Loucy (cell line): Measurements from ENCODE around the gene P2RX3.

ENCODE experiments used
- H2AFZ ChIP-seq: fragments of 200-600 bp; sonication (generic); 2 replicates; pipeline ENCODE4 v1.6.0; 2016; ENCODE audit warnings: antibody characterized with exemption, mild to moderate bottlenecking, low read length, moderate library complexity
- H3F3A ChIP-seq: fragments of 200-600 bp; 2 replicates; pipeline ENCODE4 v1.6.0; 2016; ENCODE audit warnings: antibody characterized with exemption, low read depth, mild to moderate bottlenecking
- H3K27me3 ChIP-seq: fragments of 200-600 bp; sonication (generic); 2 replicates; pipeline ENCODE4 v1.6.1; 2014; ENCODE audit warnings: low read length, mild to moderate bottlenecking; ENCODE audit not compliant: insufficient read depth, poor library complexity, severe bottlenecking
- H3K36me3 ChIP-seq: fragments of 200-600 bp; sonication (generic); 2 replicates; pipeline ENCODE4 v1.6.1; 2016; ENCODE audit warnings: low read length; ENCODE audit not compliant: insufficient read depth
- H3K4me1 ChIP-seq: fragments of 200-600 bp; sonication (generic); 2 replicates; pipeline ENCODE4 v1.5.1; 2014; ENCODE audit warnings: low read length, mild to moderate bottlenecking; ENCODE audit not compliant: insufficient read depth, poor library complexity, severe bottlenecking
- H3K4me2 ChIP-seq: fragments of 200-600 bp; sonication (generic); 2 replicates; pipeline ENCODE4 v1.6.0; 2014; ENCODE audit warnings: antibody characterized with exemption, low read length, low read depth, mild to moderate bottlenecking; ENCODE audit not compliant: poor library complexity, severe bottlenecking
- H3K4me3 ChIP-seq: fragments of 200-600 bp; sonication (generic); 2 replicates; pipeline ENCODE4 v1.5.1; 2014; ENCODE audit warnings: low read length, mild to moderate bottlenecking, mixed read lengths; ENCODE audit not compliant: poor library complexity, severe bottlenecking
- H3K79me2 ChIP-seq: fragments of 200-600 bp; sonication (generic); 2 replicates; pipeline ENCODE4 v1.6.1; 2014; ENCODE audit warnings: low read length; ENCODE audit not compliant: insufficient read depth
- H3K9ac ChIP-seq: fragments of 200-600 bp; sonication (generic); 2 replicates; pipeline ENCODE4 v1.6.0; 2014; ENCODE audit warnings: mild to moderate bottlenecking, low read depth, low read length, moderate library complexity; ENCODE audit not compliant: poor library complexity, severe bottlenecking
- H3K9me2 ChIP-seq: fragments of 200-600 bp; sonication (generic); replicated peaks from 2 replicates; pipeline ENCODE4 v1.6.1; 2016; ENCODE audit warnings: low read depth, low read length, mixed read lengths
- H3K9me3 ChIP-seq: fragments of 200-600 bp; sonication (generic); 2 replicates; pipeline ENCODE4 v1.6.1; 2014; ENCODE audit warnings: mild to moderate bottlenecking, antibody characterized with exemption, low read length, low read depth; ENCODE audit not compliant: insufficient read depth
- H4K20me1 ChIP-seq: fragments of 200-600 bp; sonication (generic); 2 replicates; pipeline ENCODE4 v1.6.0; 2014; ENCODE audit warnings: antibody characterized with exemption, low read length, mild to moderate bottlenecking; ENCODE audit not compliant: insufficient read depth, poor library complexity, severe bottlenecking
- EZH2phosphoT487 ChIP-seq: fragments of 200-600 bp; IDR thresholded peaks from 2 replicates; pipeline ENCODE4 v1.6.1; 2018; ENCODE audit warnings: antibody characterized with exemption, mild to moderate bottlenecking, moderate library complexity, borderline replicate concordance
- TF ChIP-seq, protein P1 (sequence below): fragments of 200-600 bp; sonication (generic); conservative IDR thresholded peaks from 2 replicates; pipeline ENCODE4 v1.5.1; 2014; ENCODE audit warnings: mild to moderate bottlenecking, antibody characterized with exemption, low read length

The P2RX3 gene

DNA sequence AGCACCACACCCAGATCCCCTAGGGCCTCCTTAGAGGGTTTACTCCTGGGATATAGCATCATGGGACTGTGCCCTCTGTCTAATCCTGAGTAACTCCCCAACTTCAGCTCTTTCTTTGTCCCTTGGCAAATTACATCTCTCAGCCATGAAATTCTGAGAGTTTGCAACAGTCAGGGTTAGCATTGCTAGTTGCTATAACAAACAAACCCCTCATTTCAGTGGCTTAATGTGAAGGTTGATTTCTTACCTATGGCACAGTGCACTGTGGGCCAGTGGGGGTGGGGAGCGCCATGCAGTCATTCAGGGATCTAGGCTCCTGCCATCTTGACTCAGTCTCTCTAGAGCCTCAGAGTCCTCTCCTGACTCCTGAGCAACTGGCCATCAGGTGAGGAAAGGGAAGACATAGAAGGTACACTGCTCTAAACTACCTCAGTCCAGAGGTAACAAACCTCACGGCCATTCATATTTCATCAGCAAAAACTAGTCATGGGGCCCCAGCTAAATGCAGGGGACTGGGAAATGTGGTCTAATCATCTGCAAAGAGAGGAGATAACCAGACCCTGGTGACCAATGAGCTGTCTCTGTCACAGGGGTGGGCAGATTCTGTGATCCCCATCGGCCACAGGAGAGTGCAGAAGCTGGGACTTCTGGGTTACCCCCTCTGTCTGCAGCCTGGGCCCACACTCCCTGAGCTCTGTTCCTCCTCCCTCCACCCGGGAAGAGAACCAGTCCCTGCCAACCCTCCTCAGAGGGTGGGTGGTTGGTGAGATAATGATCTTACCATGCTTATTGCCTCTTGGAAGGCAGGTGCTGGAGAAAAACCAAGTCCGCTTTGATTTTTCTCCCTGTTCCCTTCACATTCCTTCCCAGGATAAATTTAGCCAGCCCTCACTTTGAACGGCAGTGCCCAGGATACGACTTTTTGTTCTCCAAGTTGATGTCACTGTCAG, 25.3 kb downstream of the P2RX3 start:
- H3F3A ChIP-seq, result no peaks in the 10 kb centered on the region
- no peak overlapping the region for H2AFZ ChIP-seq
- H4K20me1 ChIP-seq, result no peaks in the 10 kb centered on the region
- no peaks in the 10 kb centered on the region for H3K27me3 ChIP-seq
- no peaks in the 10 kb centered on the region for H3K9me2 ChIP-seq
- H3K36me3 ChIP-seq, result no peaks in the 10 kb centered on the region
- TF ChIP-seq EZH2phosphoT487, result no peak
- TF ChIP-seq, protein P1, sequence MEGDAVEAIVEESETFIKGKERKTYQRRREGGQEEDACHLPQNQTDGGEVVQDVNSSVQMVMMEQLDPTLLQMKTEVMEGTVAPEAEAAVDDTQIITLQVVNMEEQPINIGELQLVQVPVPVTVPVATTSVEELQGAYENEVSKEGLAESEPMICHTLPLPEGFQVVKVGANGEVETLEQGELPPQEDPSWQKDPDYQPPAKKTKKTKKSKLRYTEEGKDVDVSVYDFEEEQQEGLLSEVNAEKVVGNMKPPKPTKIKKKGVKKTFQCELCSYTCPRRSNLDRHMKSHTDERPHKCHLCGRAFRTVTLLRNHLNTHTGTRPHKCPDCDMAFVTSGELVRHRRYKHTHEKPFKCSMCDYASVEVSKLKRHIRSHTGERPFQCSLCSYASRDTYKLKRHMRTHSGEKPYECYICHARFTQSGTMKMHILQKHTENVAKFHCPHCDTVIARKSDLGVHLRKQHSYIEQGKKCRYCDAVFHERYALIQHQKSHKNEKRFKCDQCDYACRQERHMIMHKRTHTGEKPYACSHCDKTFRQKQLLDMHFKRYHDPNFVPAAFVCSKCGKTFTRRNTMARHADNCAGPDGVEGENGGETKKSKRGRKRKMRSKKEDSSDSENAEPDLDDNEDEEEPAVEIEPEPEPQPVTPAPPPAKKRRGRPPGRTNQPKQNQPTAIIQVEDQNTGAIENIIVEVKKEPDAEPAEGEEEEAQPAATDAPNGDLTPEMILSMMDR, result no peak
- H3K4me2 ChIP-seq, result no peak overlapping the region
- H3K79me2 ChIP-seq, result no peaks in the 10 kb centered on the region
- no peak overlapping the region for H3K9ac ChIP-seq
- H3K9me3 ChIP-seq, result no peaks in the 10 kb centered on the region
- H3K4me1 ChIP-seq, result no peaks in the 10 kb centered on the region
- H3K4me3 ChIP-seq, result no peak overlapping the region

DNA sequence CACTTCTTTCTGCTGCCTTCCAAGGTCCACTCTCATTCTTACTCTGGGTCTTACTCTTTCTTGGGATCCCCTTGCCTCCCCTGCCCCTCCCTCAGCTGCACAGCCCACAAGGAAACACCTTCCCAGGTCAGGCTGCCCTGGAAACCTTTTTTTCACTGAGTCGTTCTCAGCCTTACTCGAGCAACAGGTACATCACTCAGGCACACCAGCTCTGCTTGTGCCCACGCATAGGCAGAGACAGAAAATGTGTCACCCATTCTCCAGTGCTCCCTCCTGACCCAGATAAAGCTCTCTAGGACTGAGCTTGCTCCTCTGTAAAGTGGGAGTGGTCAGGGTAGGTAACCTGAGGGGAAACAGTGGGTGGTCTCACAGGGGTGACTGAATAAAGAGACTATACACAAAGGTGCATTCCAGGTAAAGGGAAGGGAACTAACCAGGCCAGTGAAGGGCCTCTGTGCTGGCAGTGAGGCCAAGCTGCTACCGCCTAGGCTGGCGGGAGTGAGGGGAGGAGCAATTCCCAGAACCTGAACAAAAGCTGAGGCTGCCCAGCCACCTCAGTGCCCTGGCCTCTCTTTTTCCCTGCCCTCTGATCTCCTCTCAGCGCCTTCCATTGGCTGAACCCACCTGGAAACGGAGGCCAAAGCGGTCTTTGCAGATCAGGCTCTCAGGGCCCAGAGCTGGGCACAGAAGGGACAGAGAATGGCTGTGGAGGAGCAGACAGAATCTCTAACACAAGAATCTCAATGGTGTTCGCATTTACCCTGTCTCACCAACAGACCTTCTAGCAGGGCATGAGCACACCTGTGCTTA, 26.9 kb downstream of the P2RX3 start:
- no peak overlapping the region for H3K9ac ChIP-seq
- no peaks in the 10 kb centered on the region for H3K4me1 ChIP-seq
- no peaks in the 10 kb centered on the region for H3F3A ChIP-seq
- no peaks in the 10 kb centered on the region for H4K20me1 ChIP-seq
- no peaks in the 10 kb centered on the region for H3K27me3 ChIP-seq
- no peaks in the 10 kb centered on the region for H3K9me3 ChIP-seq
- TF ChIP-seq, protein P1, result no peak
- no peak for TF ChIP-seq EZH2phosphoT487
- no peaks in the 10 kb centered on the region for H3K9me2 ChIP-seq
- no peak overlapping the region for H3K4me2 ChIP-seq
- H3K4me3 ChIP-seq, result no peak overlapping the region
- H3K79me2 ChIP-seq, result no peaks in the 10 kb centered on the region
- H2AFZ ChIP-seq, result no peak overlapping the region
- H3K36me3 ChIP-seq, result no peaks in the 10 kb centered on the region

DNA sequence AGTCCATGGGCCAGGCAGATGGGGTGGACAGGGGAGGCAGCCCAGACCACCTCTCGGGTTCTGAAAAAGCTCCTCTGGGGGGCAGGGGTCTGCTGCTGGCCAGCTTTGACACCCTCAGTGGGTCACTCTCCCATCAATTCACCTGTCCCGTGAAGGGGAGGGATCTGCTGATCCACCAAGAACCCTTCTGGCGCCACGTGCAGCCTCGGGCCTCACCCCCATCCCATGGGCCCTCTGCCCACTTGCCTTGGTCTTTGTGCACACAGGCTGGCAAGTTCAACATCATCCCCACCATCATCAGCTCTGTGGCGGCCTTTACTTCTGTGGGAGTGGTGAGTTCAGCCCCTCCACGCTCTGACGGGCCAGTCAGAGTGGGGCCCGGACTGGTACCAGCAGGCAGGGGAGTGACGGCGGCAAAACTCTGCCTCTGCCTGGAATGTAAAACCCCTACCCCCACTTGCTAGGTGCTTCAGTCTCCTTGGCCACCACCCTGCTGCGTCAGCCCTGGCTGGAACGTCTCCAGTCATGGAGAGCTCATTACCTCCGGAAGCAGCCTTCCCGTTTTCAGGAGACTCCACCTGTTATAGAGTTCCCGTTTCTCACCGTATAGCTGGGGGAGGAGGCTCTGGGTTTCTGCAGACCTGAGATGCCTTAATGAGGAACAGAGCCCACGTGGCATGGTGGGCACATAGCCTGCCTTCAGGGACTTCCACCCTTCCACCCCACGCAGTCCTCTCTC, 30.1 kb downstream of the P2RX3 start:
- Histone ChIP-seq H3K9me3 (no peaks in the 10 kb centered on the region), H3K4me2 (no peak overlapping the region), H3K36me3 (no peaks in the 10 kb centered on the region), H3K9ac (no peak overlapping the region), H3K4me1 (peaks cover 9% of the 10 kb centered on the region), H4K20me1 (no peaks in the 10 kb centered on the region), H3K9me2 (no peaks in the 10 kb centered on the region), H3K4me3 (no peak overlapping the region), H3F3A (no peaks in the 10 kb centered on the region), H3K27me3 (no peaks in the 10 kb centered on the region), H3K79me2 (no peaks in the 10 kb centered on the region), H2AFZ (no peak overlapping the region)
- no peak for TF ChIP-seq EZH2phosphoT487
- TF ChIP-seq, protein P1, result no peak
